ENCODE measurements around the gene CD81.

The CD81 gene

DNA sequence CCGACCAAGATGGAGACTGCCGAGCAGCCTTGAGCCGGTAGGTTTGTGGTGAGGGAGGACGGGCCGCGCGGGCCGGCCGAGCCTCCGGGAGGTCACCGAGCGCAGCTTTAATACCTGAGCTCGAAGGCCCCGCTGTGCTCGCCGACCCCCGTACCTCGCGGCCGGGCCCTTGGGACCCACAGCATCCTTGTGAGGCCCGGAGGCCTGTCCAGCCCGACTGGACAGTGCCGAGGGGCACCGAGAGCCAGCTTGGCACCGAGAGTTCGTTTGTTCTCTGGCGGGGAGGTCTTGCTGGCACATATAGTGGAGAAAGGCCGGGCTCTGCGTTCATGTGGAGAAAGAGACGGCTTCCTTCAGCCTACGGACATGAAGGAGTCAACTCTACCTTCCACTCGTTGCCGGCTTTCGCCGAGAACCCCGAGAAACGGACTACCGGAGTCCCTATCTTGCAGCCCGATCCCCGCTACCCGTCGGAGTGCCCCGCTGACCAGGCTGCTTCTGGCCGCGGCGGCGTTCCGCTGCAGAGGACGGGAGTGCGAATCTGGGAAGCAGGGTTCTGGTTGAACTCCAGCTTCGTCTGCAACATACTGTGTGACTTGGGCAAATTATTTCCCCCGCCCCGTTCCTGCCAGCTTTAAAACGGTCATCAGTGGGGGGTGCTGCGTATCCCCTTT lies 23.8 kb downstream of the CD81 start:
- TF ChIP-seq, protein P1, sequence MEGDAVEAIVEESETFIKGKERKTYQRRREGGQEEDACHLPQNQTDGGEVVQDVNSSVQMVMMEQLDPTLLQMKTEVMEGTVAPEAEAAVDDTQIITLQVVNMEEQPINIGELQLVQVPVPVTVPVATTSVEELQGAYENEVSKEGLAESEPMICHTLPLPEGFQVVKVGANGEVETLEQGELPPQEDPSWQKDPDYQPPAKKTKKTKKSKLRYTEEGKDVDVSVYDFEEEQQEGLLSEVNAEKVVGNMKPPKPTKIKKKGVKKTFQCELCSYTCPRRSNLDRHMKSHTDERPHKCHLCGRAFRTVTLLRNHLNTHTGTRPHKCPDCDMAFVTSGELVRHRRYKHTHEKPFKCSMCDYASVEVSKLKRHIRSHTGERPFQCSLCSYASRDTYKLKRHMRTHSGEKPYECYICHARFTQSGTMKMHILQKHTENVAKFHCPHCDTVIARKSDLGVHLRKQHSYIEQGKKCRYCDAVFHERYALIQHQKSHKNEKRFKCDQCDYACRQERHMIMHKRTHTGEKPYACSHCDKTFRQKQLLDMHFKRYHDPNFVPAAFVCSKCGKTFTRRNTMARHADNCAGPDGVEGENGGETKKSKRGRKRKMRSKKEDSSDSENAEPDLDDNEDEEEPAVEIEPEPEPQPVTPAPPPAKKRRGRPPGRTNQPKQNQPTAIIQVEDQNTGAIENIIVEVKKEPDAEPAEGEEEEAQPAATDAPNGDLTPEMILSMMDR (IDR thresholded peaks at IDR 0.05; ENCODE audit: control insufficient read depth, extremely low read depth, insufficient read depth), result no peak
- DNase-seq (ENCODE audit: low read depth), result no peak
- peak overlapping the region; percentile 100 for H3K4me3 ChIP-seq (ENCODE audit: low read depth, low read length)

DNA sequence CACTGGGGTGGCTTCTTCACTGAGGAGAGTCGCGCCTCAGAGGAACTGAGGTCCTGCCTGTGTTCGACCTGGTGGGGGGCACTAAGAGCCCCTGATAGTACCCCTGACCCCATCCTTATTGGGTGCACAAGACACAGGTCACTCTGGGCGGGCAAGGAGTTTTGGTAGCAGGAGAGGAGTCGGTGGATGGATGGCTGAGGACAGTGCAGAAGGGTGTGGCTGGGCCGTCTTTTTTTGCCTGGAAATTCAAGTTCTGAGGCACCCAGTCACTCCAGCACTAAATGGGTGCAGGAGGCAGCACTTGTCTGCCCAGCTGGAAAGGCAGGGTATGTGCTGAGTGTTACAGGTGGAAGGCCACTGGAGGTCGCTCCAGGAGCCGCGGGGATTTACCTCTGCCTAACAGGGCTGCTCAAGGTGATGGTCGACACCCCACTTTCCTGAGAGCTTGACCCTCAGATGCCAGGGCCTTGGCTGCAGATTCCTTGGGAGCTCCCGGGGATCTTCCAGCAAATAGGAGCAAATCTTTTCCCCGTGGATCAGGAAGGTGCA lies 24.4 kb downstream of the CD81 start:
- TF ChIP-seq, protein P1 (IDR thresholded peaks at IDR 0.05; ENCODE audit: control insufficient read depth, extremely low read depth, insufficient read depth), result peak; percentile 26; the same call in 1 of the 2 replicates
- no peak for DNase-seq (ENCODE audit: low read depth)

DNA sequence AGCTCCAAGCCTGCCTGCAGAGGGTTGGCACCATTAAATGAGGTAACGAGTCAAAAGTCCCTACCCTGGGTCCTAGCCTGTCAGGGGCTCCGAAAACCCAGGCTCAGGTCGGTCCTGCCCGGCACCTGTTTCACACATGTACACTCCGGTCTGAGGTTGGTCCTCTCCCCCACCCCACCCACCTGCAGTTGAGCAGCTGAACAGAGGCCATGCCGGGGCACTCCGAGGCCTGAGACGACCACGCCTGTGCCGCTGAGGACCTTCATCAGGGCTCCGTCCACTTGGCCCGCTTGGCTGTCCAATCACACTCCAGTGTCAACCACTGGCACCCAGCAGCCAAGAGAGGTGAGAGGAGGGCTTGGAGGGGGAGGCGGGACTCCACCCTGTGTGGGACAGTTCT lies 25.0 kb downstream of the CD81 start:
- H3K4me3 ChIP-seq (ENCODE audit: low read depth, low read length), result peak overlapping the region; percentile 100
- no peak for DNase-seq (ENCODE audit: low read depth)
- TF ChIP-seq, protein P1 (IDR thresholded peaks at IDR 0.05; ENCODE audit: control insufficient read depth, extremely low read depth, insufficient read depth), result no peak

More for the DNA sequence above, 24.4 kb downstream of the CD81 start:
- peak overlapping the region; percentile 100 for H3K4me3 ChIP-seq (ENCODE audit: low read depth, low read length)

DNA sequence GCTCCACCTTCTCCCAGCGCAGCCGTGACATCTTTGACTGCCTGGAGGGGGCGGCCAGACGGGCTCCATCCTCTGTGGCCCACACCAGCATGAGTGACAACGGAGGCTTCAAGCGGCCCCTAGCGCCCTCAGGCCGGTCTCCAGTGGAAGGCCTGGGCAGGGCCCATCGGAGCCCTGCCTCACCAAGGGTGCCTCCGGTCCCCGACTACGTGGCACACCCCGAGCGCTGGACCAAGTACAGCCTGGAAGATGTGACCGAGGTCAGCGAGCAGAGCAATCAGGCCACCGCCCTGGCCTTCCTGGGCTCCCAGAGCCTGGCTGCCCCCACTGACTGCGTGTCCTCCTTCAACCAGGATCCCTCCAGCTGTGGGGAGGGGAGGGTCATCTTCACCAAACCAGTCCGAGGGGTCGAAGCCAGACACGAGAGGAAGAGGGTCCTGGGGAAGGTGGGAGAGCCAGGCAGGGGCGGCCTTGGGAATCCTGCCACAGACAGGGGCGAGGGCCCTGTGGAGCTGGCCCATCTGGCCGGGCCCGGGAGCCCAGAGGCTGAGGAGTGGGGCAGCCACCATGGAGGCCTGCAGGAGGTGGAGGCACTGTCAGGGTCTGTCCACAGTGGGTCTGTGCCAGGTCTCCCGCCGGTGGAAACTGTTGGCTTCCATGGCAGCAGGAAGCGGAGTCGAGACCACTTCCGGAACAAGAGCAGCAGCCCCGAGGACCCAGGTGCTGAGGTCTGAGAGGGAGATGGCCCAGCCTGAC lies 26.0 kb downstream of the CD81 start:
- TF ChIP-seq, protein P1 (IDR thresholded peaks at IDR 0.05; ENCODE audit: control insufficient read depth, extremely low read depth, insufficient read depth), result no peak
- DNase-seq (ENCODE audit: low read depth), result no peak
- no peak overlapping the region for H3K4me3 ChIP-seq (ENCODE audit: low read depth, low read length)

DNA sequence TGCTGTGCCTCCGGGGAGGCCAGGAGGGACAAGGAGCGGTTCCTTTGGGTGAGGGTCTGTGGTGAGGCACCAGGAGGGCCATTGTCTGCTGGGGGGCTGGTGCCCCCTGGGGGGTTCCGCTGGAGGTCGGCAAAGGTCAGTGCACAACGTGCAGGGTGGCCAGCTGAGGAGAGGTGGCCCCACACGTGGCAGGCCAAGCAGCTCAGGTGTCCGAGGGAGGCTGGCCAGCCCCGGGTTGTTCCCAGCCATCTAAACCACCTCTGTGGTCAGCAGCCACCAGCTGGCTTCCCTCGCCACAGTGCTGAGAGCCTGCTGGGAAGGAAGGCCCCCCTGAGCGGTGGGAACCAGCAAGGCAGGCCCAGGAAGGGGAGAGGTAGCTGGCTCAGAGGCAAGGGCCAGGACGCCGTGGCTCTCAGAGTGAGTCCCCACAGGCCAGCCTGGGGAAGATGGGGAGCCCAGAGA lies 27.7 kb downstream of the CD81 start:
- TF ChIP-seq, protein P1 (IDR thresholded peaks at IDR 0.05; ENCODE audit: control insufficient read depth, extremely low read depth, insufficient read depth), result no peak
- H3K4me3 ChIP-seq (ENCODE audit: low read depth, low read length), result no peak overlapping the region
- no peak for DNase-seq (ENCODE audit: low read depth)

DNA sequence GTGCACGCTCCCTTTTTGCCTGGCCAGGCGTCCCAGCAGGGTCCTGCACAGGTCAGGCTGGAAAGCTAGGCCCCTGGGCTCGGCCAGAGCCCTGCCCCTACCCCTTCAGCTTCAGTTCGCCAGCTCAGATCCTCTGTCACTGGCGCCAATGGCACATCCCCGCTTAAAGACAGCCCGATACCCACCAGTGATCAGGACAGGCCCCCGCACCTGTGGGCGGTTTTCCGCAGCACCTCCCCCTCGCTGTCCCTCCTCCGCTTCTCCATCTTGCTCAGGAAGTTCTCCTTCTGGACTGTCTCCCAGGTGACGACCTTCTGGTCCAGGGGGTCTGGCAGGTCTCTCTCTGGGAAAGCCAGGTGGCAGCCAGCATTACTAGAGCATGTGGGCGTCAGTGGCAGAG lies 29.3 kb downstream of the CD81 start:
- no peak for DNase-seq (ENCODE audit: low read depth)
- H3K4me3 ChIP-seq (ENCODE audit: low read depth, low read length), result no peak overlapping the region
- TF ChIP-seq, protein P1 (IDR thresholded peaks at IDR 0.05; ENCODE audit: control insufficient read depth, extremely low read depth, insufficient read depth), result no peak

Data from LNCaP clone FGC (cell line).